HTERT RPE-1 (cell line): ENCODE measurements around the gene DCD.

Experiments used
- in situ Hi-C: fragments of 300-500 bp; cut with MboI; formaldehyde crosslinking; loops from 4 replicates; pipeline ENCODE4 v1.14.3; 2020; ENCODE audit warnings: low sequenced_read_pairs

The DCD gene

DNA sequence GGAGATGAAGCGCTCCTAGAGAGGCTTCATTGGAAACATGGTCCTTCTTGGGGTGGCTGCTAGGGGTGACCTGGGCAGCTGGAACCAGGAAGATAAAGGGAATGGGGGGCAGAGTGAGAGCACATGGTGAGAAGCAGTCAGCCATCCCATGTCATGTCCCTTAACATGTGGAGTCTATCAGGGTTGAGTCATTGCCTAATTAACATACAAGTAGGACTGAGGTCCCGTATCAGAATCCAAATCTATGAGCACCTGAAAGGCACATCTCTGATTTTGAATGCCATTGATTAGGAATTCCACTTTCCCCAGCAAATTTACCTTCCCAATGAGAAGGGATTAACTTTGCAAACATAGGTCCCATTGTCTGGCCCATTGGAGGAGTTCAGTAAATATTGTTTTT lies 39.4 kb downstream of the DCD start:
- in situ Hi-C loops = no loop called here

DNA sequence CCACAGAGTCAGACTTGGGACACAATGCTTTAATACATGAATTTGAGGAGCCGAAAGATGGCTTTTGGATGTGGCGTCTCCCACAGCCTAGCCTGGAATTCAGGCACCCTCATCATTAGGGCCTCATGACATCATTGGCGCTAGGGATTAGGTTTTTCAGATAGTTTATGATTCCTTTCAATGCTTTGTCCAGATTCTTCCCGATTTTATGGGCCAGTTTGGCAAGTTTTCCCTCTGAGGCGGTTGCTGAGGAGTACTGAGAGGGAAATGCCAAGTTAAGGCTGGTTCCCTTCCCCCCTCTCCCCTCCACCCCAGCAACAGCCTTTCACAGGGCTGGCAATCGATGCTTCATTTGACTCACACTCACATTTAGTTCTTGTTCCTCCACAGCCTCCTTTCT lies 40.0 kb downstream of the DCD start:
- in situ Hi-C loops = no loop called here

DNA sequence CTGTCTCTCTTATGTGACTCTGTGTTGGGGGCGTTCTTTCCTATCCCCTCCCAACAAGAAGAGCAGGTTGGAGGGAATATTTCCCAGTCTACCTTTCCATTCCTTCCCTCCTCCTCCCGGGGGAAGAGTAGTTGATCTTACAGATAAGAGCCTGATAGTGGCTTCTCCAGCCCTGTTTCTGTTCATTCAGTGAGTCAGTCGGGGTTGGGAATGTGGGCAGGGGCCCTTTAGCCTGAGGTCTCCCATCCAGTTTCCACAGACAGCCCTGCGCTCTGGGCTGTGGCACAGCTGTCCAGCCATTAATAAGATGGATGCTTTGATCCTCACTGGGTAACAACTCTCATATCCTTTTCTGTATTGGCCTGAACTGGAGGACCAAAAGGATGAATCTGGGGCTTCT lies 41.6 kb downstream of the DCD start:
- in situ Hi-C loops = no loop called here

DNA sequence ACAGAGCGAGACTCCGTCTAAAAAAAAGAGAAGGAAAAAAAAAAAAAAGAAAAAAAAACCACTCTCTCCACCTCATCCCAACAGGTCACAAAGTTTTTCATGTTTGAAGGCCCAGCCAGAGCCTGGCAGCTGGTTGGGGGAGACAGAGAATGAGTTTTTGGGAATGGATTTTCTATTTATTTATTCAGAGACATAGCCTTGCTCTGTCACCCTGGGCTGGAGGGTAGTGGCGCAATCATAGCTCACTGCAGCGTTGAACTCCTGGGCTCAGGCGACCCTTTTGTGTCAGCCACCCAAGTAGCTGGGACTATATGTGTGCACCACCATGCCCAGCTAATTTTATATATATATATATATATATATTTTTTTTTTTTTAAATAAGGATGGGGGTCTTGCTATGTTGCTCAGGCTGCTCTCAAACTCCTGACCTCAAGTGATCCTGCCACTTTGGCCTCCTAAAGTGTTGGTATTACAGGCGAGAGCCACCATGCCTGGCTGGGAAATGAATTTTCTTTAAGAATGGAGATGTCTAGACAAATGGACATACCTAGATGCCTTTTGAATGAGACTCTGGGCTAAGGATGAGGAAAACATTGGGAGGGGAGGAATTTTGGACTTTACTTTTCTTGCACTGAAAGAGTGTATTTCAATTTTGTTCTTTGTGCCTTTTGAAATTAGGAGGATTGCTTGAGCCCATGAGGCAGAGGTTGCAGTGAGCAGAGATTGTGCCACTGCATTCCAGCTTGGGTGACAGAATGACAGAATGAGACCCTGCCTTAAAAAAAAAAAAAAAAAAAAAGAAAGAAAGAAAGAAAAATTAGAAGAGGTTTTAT lies 42.8 kb downstream of the DCD start:
- in situ Hi-C loops = no loop called here

DNA sequence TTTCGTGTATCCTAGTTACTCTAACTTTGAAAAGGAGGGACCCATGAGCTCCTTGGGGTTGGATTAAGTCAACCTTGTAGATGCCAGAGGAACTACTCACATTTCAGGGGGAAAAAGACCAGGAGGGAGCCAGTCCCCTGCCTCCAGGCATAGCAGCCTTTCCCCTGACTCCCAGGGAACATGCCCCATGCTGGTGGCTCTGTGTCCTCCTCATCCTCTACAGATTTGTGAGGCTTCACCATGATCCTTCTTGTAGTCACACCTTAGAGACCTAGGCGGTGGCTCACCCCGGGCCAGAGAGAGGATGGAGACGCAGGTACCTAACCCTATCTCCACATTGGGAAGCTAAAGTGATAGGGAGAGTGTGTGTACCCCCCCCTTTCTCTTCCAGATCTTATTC lies 43.7 kb downstream of the DCD start:
- in situ Hi-C loops = no loop called here

DNA sequence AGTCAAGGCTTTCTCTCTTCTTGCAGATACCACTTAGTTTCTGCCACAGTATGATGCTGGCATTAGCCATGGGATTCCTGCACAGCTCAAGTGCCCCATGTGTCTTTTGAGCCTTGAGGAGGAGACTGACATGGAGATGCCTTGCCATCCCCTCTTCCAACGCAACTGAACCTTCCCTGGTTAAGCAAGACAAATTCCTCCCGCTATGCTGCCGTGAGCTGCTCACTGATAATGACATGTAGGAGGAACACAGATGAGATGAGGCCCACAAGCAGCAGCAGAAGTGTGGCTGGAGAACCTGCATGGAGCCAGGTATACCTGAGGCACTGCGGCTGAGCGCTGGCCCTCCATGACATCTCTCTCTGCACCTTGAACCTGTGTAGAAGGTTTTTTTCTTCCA lies 44.3 kb downstream of the DCD start:
- in situ Hi-C loops = no loop called here

DNA sequence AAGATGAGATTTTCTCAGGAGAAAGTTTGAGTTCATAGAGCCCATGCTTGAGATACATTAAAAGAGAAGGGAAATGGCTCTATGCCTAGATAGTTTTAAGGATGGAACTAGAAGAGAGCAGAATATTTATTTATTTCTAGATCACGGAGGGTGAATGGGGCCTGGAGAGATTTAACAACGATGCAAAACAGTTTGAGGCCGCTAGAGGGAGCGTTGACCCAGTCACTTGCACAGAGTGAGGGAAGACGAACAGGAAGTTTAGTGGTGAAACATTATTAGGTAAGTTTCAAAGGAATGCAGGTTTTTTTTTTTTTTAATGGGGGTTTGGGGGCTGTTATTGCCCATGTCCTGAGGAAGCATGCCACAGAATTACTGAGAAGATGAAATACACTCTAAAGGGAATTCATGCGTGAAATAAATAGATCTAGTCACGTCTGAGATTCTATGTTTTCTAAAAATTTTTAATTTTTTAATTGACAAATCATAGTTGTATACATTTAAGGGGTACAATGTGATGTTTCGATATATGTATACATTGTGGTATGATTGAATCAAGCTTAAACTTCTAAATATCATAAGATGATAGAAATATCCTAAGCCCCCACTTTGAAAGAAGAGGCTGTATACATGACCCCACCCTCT lies 44.9 kb downstream of the DCD start:
- in situ Hi-C loops = no loop called here

DNA sequence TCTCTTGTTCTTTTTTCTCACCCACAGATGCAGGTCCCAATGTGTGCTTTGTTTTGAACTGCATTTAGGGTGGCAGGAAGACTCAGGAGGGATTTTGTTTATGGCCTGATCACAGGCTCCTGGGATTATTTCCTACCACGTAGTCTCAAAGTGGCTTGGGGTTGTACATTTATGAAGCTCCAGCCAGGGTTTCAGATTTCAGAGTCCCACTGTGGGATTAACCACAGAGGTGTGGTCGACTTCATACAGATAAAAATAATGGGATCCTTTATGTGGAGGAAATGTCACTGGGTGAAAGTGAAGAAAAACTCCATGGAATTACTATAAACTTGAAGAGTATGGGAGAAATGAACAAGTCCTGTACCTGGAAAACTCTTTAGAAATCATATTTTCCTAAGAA lies 45.5 kb downstream of the DCD start:
- in situ Hi-C loops = no loop called here

DNA sequence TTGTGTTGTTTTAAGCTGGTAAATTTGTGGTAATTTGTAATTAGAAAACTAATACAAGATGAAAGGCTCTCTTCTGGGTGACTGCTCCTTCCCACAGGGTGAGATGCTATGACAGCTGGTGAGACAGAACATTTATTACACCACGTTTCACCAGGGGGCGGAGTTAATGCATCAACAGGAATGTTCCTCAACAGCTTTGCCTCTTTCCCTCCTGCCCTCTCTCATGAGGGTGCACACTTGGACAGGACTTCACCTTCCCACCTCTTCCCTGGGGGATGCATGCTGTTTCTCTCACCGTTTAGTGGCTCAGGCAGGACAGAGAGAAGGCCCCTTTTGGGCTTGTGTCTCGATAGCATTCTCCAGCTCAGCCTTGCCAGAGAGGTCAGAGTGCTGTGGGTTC lies 46.3 kb downstream of the DCD start:
- in situ Hi-C loops = no loop called here

DNA sequence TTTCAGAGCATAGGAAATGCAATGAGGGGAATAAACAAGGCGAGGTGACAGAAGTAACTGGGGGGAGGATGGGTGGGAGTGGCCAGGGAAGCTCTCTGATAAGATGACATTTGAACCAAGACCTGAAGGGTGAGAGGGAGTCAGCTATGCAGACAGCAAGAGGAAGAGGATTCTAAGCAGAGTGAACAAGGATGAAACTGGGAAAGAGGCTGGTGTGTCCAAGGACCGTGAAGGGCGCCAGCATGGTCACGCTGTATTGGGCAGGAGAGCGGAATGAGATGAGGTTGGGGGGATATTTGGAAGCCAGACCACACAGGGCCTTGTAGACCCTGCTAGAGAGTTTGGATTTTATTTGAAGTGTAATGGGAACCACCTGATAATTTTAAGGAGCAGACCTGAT lies 49.2 kb downstream of the DCD start:
- in situ Hi-C loops = no loop called here

DNA sequence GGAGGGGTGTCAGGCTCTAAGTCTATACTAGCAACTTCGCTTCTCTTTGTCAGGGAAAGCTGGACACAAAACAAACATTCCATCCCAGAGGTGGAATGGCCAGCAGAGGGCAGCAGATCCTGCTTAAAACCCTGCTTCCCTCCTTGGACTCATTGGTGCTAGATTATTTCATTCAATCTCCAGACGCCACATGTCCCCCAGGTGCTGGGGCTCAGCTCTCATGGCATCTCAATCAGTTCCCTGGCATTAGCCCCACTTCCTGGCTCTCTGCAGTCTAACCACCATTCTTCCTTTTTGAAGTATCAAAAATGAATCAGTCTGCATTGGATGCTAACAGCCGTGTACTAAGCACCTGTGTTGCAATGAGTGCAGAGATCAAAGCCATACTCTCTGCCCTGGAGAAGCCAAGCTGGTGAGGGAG lies 51.6 kb downstream of the DCD start:
- in situ Hi-C loops = no loop called here

DNA sequence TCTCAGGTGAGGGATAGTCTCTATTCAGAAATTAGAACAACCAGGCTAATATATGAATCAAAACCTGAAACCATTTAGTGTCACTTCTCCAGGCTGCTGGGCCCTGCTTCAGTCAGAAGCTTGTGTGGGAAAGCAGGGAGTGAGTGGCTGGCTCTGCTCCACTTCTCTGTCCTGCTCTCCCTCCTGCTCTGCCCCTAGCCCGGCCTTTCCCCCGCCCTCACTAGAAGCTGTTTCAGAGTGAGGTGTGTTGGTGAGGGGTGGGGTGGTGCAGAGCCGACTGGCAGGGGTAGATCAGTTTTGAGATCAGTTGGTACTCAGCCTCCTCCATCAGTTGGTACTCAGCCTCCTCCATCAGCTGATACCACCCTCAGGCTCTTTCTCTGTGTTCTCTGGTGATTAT lies 52.7 kb downstream of the DCD start:
- in situ Hi-C loops = no loop called here
